H1 (cell line): ENCODE measurements around the gene DET1. TPM values are rescaled to one million over a fixed set of nuclear protein-coding genes. Genes with fewer than 3 reads are reported as not detected.

Experiments used
- EZH2 ChIP-seq: fragments of 200-600 bp; sonication (generic); IDR thresholded peaks from 2 replicates; pipeline ENCODE4 v1.7.1; 2012; ENCODE audit warnings: low read depth, mild to moderate bottlenecking, moderate library complexity, low read length, inconsistent platforms; ENCODE audit not compliant: severe bottlenecking
- polyA plus RNA-seq, 7 experiments: library from polyadenylated mRNA; depleted of rRNA in 3 of 7; stranded (reverse) in 5 of 7; unstranded in 2 of 7; fragments of >200 nt in 5 of 7; fragments of 200-250 nt in 2 of 7; gene quantifications; 1 replicate in 5 of 7; 2 replicates in 1 of 7; 4 replicates in 1 of 7; pipeline versions ENCODE4 v1.2.1 to v1.2.3, GENCODE V29; 2011 to 2013; ENCODE audit warnings: missing spikeins in 2 of 7, mixed read lengths in 2 of 7
- total RNA-seq: library from RNA; stranded (reverse); fragmentation: NEBNext Ultra II Directional; extraction: Animal tissue kit (Norgen Biotek cat#: 25700); gene quantifications from 2 replicates; pipeline ENCODE4 v1.2.1, GENCODE V29; 2021

DET1 gene
- total and polyA plus RNA-seq, 2 of the 8 experiments (the other 6 are each of a cell fraction or from before 2014, with no cell fraction given) = 5.4 to 8.5 TPM

DNA sequence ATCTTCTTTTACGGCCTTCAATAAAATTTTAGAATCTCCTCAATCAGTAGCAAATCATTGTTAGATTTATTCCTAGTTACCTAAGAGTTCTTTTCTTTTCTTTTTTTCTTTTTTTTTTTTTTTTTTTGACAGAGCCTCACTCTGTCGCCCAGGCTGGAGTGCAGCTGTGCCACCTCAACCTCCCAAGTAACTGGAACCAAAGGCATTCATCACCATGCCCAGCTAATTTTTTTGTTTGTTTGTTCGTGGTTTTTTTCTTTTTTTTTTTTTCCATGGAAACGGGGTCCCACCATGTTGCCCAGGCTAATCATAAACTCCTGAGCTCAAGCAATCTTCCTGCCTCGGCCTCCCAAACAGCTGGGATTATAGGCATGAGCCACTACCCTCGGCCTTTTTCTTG lies 44.3 kb upstream of the DET1 start (continued):
- TF ChIP-seq EZH2 = no peak
- TF ChIP-seq, all 59 proteins: peak for 0
